HCEC 1CT (cell line): ENCODE measurements around the gene HECTD2.
"Not testable (repeated sequence)": the region's sequence is repeated elsewhere in the genome, so short reads cannot be mapped to it uniquely, and the experiment has no call there.

Experiments
- DNase-seq: peaks from one replicate; pipeline ENCODE4 v3.0.0-alpha.2; 2017

Gene HECTD2

GRCh38 chr10:91415816-91416215 lies 5.7 kb downstream of the HECTD2 start:
- DNase-seq = no peak

DNA sequence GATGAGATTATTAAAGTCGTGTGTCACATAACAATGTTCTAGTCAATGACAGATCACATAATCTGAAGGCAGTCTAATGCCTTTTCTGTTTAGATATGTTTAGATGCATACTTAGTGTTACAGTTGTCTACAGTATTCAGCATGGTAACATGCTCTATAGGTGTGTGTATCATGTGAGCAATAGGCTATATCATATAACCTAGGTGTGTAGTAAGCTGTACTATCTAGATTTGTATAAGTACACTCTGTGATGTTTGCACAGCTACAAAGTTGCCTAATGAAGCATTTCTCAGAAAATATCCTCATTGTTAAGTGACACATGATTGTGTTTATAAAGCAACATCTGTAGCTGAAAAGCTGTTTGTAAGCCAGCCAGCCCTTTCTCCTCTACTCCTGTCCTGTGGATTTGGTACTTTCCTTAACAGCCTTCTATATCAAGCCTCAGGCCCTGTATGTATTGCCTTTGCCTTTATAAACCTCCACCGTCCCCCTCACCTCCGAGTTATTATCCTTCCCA lies 6.3 kb downstream of the HECTD2 start:
- no peak for DNase-seq

DNA sequence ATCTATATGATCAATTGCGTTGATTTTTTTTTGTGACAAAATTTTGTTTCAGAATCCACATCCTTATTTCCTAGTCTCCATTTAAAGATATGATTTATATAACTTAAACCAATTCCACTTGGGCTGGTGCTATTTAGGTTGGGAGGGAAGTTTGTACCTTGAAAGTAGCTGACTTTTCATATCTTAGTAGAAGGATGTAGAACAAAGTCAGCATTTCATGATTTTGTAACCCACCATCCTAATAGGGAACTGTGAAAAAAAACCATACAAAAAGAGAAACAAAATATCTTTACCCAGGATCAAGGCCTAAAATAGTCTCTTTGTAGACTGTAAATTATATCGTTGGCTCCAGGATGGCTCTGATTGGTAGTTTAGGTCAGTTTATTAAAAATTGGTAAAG lies 8.3 kb downstream of the HECTD2 start:
- no peak for DNase-seq

DNA sequence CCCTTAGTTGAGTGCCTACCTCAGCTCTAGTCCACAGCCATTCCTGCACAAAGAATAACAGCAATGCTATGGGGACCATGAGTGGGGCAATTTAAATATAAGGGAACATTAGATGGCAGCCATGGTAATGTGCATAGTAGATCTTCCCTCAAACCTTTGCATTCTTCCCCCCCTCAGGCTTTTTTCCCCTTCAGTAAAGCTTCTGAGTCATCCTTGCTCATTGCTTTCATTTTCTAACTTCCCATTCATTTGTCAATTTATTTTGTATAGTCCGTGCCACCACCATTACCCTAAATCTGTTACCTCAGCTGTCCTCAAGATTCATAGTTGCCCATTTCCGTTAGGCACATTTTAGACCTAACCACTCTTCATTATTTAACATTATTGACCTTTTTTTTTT lies 10.7 kb downstream of the HECTD2 start:
- DNase-seq = peak; percentile 61

GRCh38 chr10:91422915-91423314 lies 12.8 kb downstream of the HECTD2 start:
- peak; percentile 11 for DNase-seq

- DNase-seq = peak; percentile 27
These were observed 13.9 kb downstream of the HECTD2 start for GRCh38 chr10:91424016-91424415.

GRCh38 chr10:91432175-91432574 lies 22.0 kb downstream of the HECTD2 start:
- DNase-seq = no peak

GRCh38 chr10:91433620-91434019 lies 23.5 kb downstream of the HECTD2 start:
- DNase-seq = no peak

- DNase-seq = peak; percentile 40
These were observed 23.9 kb downstream of the HECTD2 start for GRCh38 chr10:91434041-91434440.

GRCh38 chr10:91435241-91435640 lies 25.1 kb downstream of the HECTD2 start:
- no peak for DNase-seq

- not testable (repeated sequence) for DNase-seq
These were observed 28.1 kb downstream of the HECTD2 start for GRCh38 chr10:91438228-91438627.

GRCh38 chr10:91444211-91445182 lies 34.4 kb downstream of the HECTD2 start:
- DNase-seq = no peak

DNA sequence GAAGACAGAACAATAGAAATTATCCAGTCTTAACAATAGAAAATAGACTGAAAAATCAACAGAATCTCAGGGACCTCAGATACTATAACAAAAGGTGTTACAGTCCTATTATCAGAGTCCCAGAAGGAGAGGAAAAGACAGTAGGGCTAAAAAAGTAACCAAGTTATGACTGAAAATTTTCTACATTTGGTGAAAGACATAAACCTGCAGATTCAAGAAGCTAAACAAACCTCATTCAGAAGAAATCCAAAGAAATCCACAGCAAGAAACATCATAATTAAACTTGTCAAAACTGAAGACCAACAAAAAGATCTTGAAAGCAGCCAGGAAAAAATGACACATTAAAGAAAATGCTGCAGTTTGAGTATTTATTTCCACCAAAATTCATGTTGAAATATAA lies 41.9 kb downstream of the HECTD2 start:
- no peak for DNase-seq

DNA sequence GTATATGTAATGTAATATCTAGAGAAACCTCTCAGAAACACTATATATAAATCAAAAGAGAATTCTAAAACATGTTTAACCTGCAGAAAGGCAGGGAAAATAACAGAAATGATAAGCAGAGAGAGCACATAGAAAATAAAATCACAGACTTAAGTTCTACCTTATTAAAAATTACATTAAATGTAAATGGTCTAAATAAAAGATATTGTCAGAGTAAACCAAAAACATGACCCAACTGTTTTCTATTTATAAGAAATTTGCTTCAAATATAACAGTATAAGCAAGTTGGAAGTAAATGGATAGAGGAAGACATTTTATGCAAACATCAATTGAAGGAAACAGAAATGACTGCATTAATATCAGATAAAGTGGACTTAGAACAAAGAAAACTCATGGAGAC lies 43.4 kb downstream of the HECTD2 start:
- DNase-seq = no peak

DNA sequence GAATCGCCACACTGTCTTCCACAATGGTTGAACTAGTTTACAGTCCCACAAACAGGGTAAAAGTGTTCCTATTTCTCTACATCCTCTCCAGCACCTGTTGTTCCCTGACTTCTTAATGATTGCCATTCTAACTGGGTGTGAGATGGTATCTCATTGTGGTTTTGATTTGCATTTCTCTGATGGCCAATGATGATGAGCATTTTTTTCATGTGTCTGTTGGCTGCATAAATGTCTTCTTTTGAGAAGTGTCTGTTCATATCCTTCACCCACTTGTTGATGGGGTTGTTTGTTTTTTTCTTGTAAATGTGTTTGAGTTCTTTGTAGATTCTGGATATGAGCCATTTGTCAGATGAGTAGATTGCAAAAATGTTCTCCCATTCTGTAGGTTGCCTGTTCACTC lies 45.0 kb downstream of the HECTD2 start:
- DNase-seq = not testable (repeated sequence)

DNA sequence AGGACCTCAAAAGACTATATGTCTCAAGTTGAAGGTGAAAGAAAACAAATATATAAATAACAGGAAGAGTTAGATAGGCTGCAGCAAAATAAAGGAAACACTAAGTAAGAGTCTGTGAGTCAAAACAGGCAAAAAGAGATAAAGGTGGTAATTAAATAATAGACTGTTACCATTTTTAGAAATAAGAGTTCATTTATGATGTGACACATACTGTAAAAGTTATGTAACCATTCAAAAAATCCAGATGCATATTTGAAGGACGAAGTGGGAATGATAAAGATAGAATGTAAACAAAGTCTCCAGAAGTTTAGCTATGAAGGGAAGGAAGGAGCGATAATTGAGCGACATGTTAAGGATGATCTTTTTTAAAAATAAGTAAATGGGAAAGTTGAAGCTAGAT lies 50.5 kb downstream of the HECTD2 start:
- DNase-seq = no peak

GRCh38 chr10:91462423-91462822 lies 52.3 kb downstream of the HECTD2 start:
- peak; percentile 31 for DNase-seq

- DNase-seq = no peak
These were observed 54.4 kb downstream of the HECTD2 start for GRCh38 chr10:91464500-91464899.

DNA sequence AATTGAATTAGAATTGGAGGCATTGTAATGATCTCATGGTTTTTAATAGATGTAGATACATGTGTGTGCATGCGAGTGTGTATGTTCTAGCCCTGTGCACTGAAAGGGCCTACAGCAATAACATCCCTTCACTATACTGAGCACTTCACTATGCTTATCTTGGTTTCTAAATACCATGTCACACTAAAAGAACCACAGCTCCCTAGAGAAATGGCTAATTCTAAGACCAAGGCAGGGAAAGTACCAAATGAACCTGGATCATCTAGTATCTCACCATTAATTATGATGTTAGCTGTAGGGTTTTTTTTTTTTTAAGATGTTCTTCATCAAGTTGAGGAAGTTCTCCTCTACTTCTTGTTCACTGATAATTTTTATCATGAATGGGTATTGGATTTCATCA lies 55.1 kb downstream of the HECTD2 start:
- DNase-seq = no peak

DNA sequence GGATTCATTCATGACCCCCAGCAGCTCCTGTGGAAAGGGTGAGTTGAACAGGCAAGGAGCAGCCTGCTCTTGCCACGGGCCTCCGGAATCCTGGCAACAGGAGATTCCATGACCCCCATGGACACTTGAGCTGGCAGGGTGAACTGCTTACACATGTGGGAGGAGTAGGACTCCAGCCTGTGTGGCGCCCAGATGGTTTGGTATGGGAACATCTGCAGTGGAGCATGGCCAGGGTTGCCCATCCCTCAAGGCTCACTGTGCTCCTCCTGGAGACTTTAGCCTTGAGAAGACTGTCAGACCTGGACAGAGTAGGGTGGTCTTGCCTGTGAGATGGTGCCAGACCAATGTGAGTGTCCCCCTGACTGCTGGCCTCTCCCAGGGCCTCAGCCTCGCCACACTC lies 57.0 kb downstream of the HECTD2 start:
- no peak for DNase-seq

- no peak for DNase-seq
These were observed 61.5 kb downstream of the HECTD2 start for GRCh38 chr10:91471602-91472001.

GRCh38 chr10:91472911-91473310 lies 62.8 kb downstream of the HECTD2 start:
- no peak for DNase-seq

DNA sequence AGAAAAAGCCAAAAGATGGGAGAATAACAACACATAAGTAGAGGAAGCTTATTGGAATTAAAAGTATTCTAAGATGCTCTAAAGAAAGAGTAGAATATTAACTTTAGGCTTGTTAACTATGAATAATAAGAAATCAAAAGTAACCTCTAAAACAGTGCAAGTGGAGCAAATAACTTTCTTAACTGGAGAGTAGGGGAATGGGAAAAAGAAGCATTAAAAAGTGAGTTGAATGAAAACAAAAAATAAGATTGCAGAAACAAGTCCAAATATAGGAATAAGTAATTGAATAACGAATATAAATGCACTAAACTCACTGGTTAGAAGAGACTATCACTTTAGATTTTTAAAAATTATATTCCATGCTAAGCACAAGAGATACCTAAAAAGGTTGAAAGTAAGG lies 63.9 kb downstream of the HECTD2 start:
- no peak for DNase-seq

GRCh38 chr10:91477236-91477635 lies 67.1 kb downstream of the HECTD2 start:
- no peak for DNase-seq

GRCh38 chr10:91479583-91479982 lies 69.4 kb downstream of the HECTD2 start:
- no peak for DNase-seq
